NCI-H2107 treated with DMSO at 0.1 percent for 48 hours (cell line): ENCODE measurements around the gene POU2F2.

ENCODE experiments used
- DNase-seq: peaks from one replicate; lab custom pipeline; 2025; ENCODE audit not compliant: unreplicated experiment; lab: John Stamatoyannopoulos, UW

Gene POU2F2

DNA sequence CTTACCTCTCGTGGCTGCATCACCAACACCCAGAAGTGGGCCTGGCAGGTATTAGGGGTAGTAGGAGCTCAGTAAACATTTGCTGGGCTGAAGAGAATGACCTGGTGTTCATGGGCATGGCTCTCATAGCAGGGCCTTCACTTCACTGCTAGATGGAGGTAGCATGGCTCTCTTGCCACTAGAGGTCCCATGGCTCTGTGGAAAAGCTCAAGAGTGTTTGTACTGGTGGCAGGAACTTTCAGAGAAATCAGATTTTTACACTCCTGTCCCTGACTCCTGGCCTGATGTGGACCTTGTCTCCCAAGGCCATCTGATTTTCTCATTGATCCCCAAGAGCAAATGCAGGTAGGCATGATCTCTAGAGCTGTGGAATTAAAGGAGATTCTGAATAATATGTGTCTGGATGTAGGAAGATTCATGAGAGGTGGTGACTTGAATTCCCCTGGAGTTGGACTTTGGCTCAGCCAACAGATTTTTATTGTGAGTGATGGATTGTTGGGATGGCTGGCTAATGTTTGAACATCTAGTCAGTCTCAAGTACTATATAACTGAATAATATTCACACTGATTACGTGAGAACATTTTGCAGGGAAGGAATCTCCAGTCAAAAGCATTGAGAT is 50.6 kb downstream of the POU2F2 start:
- peak; percentile 18 for DNase-seq

DNA sequence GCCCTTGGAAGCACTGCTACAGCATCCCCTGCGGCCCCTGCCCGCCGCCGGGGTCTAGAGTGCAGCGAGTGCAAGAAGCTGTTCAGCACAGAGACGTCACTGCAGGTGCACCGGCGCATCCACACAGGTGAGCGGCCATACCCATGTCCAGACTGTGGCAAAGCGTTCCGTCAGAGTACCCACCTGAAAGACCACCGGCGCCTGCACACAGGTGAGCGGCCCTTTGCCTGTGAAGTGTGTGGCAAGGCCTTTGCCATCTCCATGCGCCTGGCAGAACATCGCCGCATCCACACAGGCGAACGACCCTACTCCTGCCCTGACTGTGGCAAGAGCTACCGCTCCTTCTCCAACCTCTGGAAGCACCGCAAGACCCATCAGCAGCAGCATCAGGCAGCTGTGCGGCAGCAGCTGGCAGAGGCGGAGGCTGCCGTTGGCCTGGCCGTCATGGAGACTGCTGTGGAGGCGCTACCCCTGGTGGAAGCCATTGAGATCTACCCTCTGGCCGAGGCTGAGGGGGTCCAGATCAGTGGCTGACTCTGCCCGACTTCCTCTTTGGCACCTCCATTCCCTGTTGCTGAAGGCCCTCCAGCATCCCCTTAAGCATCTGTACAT is 51.4 kb downstream of the POU2F2 start:
- no peak for DNase-seq

DNA sequence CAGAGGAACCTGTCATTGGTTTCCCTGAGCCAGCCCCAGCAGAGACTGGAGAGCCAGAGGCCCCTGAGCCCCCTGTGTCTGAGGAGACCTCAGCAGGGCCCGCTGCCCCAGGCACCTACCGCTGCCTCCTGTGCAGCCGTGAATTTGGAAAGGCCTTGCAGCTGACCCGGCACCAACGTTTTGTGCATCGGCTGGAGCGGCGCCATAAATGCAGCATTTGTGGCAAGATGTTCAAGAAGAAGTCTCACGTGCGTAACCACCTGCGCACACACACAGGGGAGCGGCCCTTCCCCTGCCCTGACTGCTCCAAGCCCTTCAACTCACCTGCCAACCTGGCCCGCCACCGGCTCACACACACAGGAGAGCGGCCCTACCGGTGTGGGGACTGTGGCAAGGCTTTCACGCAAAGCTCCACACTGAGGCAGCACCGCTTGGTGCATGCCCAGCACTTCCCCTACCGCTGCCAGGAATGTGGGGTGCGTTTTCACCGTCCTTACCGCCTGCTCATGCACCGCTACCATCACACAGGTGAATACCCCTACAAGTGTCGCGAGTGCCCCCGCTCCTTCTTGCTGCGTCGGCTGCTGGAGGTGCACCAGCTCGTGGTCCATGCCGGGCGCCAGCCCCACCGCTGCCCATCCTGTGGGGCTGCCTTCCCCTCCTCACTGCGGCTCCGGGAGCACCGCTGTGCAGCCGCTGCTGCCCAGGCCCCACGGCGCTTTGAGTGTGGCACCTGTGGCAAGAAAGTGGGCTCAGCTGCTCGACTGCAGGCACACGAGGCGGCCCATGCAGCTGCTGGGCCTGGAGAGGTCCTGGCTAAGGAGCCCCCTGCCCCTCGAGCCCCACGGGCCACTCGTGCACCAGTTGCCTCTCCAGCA is 52.1 kb downstream of the POU2F2 start:
- no peak for DNase-seq

DNA sequence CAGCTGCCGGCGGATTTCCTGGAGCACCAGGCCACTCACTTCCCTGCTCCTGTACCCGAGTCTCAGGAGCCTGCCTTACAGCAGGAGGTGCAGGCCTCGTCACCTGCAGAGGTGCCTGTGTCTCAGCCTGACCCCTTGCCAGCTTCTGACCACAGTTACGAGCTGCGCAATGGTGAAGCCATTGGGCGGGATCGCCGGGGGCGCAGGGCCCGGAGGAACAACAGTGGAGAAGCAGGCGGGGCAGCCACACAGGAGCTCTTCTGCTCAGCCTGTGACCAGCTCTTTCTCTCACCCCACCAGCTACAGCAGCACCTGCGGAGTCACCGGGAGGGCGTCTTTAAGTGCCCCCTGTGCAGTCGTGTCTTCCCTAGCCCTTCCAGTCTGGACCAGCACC is 53.0 kb downstream of the POU2F2 start:
- no peak for DNase-seq

DNA sequence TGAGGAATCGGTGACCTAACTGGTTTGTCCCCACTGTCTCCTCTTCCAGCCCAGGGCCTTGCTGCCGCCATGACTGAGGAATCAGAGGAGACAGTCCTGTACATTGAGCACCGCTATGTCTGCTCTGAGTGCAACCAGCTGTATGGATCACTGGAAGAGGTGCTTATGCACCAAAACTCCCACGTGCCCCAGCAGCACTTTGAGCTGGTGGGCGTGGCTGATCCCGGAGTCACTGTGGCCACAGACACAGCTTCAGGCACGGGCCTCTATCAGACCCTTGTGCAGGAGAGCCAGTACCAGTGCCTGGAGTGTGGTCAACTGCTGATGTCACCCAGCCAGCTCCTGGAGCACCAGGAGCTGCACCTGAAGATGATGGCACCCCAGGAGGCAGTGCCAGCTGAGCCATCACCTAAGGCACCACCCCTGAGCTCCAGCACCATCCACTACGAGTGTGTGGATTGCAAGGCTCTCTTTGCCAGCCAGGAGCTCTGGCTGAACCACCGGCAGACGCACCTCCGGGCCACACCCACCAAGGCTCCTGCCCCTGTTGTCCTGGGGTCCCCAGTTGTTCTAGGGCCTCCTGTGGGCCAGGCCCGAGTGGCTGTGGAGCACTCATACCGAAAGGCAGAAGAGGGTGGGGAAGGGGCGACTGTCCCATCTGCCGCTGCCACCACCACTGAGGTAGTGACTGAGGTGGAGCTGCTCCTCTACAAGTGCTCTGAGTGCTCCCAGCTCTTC is 53.5 kb downstream of the POU2F2 start:
- DNase-seq = no peak

DNA sequence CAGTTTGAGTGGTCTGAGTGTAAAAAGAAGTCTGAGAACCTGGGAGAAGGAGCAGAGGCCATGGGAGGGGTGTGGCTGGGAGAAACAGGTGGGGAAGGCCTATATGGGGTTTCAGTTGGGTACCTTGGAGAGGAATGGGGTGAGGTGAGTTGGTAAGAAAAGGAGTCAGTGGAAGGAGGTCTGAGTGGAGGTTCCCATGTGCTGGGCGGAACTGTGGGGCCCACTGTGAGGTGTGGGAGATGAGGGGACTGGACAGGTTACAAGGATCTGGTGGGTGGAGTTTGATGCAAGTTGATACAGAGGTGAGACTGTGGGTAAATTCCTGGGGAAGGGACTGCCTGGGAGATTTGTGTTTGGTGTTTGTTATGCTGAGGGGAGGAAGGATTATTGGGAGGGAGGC is 54.2 kb downstream of the POU2F2 start:
- no peak for DNase-seq

DNA sequence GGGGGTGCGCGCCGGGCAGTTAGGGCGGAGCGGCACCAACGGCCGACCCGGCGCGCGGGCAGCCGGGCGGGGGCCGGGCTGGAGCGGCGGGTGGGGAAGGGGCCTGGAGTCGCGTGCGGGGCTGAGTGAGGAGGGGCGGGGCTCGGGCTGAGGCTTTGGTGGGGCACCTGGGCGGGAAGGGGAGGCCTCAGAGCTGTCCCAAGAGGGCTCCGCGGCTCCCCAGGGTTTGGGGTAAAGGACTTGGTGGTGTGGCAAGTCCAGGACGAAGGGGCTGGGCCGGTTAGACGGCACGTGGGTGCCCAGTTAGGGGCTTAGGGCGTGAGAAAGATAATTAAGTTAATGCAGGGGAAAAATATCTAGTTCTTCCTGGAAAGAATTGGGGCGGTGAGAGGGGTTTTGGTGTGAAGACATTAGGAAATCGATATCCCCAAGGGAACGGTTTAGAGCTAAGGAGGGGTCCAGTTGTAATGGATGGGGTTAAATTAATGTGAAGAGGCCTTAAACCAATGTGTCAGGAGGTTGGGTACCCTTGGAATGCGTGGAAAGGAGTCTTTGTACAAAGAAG is 55.8 kb downstream of the POU2F2 start:
- no peak for DNase-seq

DNA sequence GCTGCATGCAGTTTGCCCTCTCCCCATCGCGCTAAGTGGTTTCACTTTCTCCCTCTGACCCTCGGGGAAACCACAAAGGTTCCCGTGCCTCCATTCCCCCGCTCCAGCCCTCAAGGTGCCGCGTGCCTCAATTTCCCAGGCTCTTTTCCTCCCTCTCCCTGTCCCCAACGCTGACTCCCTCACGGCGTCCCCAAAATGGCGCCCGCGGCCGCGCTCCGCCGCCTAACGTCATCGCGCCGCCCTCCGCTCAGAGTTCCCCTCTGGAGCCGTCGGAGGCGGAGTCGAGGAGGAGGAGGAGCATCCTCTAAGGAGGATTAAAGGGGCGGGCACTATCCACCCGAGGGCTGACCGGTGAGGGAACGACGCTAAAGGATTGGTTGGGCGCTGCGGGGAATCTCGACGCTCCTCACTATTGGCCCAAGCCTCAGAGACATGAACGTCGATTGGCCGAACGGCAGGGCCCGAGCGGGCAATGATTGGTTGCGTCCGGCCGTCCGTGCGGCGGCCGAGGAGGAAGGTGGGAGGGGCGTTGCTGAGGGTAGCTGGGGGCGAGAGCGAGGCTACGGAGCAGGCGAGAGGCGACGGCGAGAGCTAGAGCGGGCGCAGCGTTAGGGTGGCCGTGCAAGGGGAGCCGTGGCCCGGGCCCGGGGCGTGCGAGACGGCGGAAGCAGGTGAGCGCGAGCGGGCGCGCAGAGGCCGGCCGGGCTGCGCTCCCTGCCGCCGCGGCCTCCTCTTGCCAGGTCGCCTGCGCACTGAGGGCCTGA is 56.4 kb downstream of the POU2F2 start, which contains the start of gene ZNF574:
ZNF574 (plus strand) TSS at position 551 of the 764 bp plus-strand sequence. CDS start 2,441 bp downstream, outside the sequence.
- peak; percentile 98 for DNase-seq

DNA sequence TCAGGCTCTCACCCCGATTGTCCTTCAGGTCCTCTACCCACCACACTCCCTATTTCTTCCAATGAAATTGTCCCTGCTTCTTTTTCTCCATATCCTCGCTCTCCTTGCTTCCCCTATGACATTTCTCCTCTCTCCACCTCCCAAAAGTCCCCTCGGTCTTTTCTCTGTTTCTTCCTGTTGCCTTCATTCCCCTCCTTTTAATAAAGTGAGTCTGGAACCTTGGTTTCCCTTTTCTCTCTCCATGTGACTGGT is 57.0 kb downstream of the POU2F2 start:
- DNase-seq = no peak

DNA sequence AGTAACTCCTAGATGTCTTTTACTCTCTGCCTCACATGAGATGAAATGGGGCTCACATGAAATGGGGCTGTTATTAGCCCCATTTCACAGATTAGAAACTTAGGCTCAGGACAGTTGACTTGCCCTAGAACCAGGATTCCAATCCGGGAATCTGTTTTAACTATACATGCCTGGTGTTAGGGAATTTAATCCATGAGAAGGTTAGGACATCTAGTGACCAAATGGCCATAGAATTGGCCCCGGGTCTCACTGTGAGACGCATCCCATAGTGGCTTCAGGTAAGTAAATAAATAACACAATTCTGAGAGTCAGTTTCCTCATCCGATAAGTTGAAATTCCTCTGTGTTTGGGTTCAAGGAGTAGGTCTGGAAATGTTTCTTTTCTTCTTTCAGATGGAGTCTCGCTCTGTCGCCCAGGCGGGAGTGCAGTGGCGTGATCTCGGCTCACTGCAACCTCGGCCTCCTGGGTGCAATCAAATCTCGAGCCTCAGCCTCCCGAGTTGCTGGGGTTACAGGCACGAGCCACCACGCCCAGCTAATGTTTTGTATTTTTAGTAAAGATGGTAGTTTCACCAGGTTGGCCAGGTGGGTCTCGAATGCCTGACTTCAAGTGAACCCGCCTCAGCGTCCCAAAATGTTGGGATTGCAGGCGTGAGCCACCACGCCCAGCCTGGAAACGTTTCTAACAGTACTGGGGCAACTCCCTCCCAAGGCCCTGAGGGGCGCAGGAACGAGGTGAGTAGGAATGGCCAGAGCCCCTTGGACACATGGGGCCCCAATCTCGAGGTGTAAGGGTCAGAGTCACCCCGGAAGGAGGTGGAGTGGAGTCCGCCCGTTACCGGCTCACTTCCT is 57.5 kb downstream of the POU2F2 start:
- no peak for DNase-seq

DNA sequence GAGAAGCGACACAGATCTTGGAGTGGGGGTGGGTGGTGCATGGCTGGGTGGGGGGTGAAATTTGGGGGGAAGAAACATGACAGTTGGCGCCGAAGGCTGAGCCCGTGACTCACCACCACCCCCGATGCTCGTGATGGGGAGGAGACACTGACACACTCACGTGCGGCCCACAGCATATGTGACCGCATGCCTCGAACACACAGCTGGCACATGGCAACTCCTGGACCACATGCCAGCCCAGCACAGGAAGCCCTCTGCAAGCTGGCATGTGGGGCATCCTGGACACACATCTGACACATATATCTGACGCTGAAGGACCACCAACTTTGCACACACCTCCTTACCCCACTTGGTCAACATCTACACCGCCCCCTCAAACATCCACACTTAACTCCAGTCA is 61.0 kb downstream of the POU2F2 start:
- no peak for DNase-seq

DNA sequence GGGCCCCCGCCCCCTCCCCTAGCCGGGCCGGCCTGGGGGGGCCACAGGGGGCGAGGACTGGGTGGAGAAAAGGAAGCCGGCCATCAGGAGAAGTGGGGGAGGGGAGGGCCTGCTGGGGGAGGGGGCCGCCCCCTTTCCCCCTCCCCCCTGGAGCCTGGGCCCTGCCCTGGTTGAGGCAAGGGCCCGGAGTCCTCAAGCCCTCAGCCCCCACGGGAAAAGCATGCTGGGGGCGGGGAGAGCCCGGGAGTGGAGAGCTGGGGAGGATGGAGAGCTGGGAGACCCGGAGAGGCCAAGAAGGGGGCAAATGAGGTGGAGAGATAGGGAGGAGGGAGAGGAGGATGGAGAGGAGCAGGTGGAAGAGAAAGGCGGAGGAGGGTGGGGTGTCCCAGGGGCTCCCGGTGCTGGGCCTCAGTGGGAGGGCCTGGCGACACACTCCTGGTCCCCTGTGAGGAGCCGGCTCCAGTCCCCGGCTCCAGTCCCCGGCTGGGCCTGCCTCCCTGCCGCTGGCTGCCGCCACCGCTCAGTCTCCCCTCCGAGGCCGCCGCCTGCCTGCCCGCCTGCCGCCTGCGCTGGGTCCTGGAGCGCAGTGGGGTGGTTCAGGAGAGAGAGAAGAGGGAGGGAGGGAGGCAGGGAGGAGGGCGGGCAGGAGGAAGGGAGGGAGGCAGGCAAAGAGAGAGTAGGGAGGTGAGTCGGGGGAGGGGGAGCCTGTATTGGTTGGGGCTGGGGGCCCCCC is 62.5 kb downstream of the POU2F2 start, which contains the start of gene GRIK5:
GRIK5 (minus strand) TSS at position 588 of the 733 bp plus-strand sequence. CDS start 4,436 bp downstream, outside the sequence.
- peak; percentile 19 for DNase-seq

DNA sequence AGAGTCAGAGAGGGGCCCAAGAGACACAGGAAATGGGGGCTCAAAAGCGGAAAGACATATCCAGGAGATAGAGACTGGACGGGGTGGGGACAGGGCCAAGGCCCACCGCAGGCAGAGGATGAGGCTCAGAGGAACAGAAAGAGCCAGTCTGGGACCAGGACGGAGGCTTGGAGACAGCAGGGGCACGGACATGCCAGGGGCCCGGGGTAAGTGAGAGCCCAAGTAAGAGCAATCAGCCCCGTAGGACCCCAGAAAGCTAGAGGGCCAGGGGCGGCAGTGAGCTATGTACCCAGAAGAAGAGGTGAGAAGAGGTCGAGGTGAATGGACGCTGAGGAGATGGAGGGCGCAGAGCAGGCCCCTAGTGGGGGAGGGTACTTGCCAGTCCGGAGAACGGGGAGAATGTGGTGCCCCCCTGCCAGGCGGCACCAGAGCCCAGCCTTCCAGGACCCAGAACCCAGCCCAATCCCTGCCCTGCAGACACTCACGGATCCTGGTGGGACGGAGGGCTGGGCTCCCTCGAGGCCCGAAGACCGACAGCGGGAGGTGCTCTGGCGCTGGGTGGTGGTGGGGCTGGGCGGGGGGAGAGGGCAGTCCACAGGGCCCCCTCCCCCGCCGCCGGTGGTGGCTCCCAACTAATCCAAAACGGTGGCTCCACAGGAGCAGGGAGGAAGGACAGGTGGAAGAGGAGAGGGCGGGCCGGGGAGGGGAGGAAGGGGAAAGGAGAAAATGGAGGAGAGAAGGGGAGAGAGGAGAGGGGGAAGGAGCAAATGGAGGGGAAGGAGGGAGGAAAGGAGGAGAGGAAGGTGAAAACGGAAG is 63.3 kb downstream of the POU2F2 start:
- no peak for DNase-seq

DNA sequence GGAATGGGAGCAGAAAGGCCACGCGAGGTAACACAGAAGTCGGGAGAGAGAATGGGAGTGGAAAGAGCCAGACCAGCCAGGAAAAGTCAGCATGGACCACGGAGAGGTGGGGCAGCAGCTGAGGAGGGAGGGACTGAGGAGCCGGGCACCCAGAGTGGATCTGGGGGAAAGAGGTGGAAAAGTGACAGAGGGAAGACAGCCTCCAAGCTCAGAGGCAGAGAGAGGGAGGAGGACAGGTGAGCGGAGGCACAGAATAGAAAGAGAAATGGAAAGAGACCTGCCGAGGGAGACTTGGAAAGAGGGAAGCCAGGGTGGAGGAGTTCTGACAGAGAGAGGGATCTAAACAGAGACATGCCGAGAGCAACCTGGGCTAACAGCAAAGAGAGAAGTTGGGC is 63.9 kb downstream of the POU2F2 start:
- DNase-seq = no peak

DNA sequence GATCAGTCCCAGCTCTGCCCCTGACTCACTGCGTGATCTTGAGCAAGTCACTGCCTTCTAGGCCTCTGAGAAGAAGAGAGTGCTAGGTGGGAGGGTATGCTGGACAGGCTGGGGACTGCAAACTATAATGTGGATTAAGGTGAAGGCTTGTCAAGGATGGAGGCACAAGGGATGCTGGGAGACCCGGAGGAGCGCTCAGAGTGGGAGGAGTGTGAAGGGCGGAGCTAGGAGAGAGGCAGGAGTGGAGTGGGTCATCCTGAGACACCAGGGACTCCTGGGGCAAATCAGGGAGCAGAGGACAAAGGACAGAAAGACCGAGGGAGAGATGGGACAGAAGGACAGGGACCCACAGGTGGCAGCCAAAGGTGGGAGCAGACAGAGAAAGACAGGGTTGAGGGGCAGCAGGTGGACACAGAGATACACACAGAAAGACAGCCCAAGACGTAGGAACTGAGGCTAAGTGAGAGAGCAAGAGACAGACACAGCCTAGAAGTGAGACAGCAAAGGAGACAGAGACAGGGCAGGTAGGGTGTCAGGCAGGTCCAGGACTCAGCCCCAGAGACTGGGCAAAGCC is 64.8 kb downstream of the POU2F2 start:
- no peak for DNase-seq

DNA sequence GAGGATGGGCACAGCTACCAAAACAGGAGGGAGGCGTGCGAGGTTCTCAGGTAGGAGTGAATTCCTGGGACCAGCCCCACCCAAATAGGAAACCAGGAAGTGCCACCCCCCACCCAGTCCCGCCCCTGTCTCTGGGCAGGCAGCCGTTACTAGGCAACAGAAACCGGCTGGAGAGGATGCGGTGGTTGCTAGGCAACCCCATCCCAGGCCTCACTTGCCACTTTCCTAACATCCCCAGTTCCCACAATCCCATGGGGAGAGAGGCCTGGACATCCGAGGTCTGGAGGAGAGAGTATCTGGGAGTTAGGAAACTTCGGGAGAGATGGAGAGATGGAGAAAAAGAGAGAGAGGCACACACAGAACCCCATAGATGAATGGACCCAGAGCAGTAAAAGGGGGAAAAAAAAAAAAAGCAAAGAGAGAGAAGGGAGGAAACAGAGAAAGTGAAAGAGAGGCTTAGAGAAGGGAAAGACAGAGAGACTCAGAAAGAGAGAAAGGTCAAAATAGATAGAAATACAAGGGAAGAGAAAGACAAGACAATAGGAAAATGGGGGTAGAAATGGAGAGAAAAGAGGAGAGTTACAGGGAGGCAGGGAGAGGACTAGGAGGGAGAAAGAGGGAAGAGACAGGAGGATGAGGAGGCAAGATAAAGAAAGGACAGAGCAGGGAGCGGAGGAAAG is 66.0 kb downstream of the POU2F2 start:
- peak; percentile 2 for DNase-seq

DNA sequence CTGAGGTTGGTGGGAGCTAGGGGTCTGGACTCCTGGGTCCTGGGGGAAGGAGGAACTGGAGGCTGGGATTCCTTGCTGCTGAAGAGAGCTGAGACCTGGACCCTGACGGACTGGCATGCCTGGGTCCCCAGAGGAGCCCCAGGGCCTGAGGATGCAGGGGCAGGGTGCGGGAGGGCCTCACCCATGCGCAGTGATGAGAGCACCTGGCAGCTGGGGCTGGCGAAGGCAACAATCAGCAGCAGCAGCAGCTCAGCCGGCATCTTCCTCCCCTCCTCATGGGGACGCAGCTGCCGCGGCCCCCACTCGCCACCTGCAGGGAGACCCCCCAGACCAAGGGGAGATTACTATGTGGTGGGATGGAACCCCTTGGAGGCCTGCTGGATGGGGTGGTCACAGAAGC is 66.7 kb downstream of the POU2F2 start:
- no peak for DNase-seq
